Breast epithelium (tissue), 4 donors: ENCODE measurements around the gene LPCAT2. TPM values are rescaled to one million over a fixed set of nuclear protein-coding genes. Genes with fewer than 3 reads are reported as not detected.
A peak's percentile ranks its signal among the peaks of the same experiment; 100 is the strongest.

ENCODE experiments used
- DNase-seq, 2 donors: peaks; one replicate each; pipeline ENCODE4 v3.0.0-alpha.2; 2019; ENCODE audit warnings: low spot score in 2 of 2
- H3K27ac ChIP-seq, 2 donors: fragments of 200-600 bp; sonication (generic) in 1 of 2; one replicate each; pipeline ENCODE4 v1.5.1; 2016 to 2019; ENCODE audit warnings: mild to moderate bottlenecking in 1 of 2
- H3K27me3 ChIP-seq, 2 donors: fragments of 200-600 bp; sonication (generic) in 1 of 2; one replicate each; pipeline versions ENCODE4 v1.5.1 to v1.6.0; 2017 to 2019; ENCODE audit warnings: control low read depth in 1 of 2, mild to moderate bottlenecking in 1 of 2
- H3K36me3 ChIP-seq: fragments of 200-600 bp; one replicate; pipeline ENCODE4 v1.5.1; 2019
- H3K4me1 ChIP-seq, 2 donors: fragments of 200-600 bp; sonication (generic); one replicate each; pipeline ENCODE4 v1.5.1; 2016 to 2019; ENCODE audit warnings: control low read depth in 1 of 2
- H3K4me3 ChIP-seq, 3 donors: fragments of 200-600 bp; sonication (generic); 1 replicate in 2 of 3; 2 replicates in 1 of 3; pipeline ENCODE4 v1.5.1; 2016 to 2019; ENCODE audit warnings: mild to moderate bottlenecking in 3 of 3, moderate library complexity in 2 of 3
- H3K9me3 ChIP-seq, 2 donors: fragments of 200-600 bp; sonication (generic) in 1 of 2; one replicate each; pipeline ENCODE4 v1.5.1; 2016 to 2019; ENCODE audit warnings: control low read depth in 1 of 2
- POLR2A ChIP-seq: fragments of 450-650 bp; IDR thresholded peaks from one replicate; pipeline ENCODE4 v1.6.1; 2016; ENCODE audit warnings: antibody characterized with exemption, mild to moderate bottlenecking, moderate library complexity
- POLR2AphosphoS5 ChIP-seq, 3 donors: sonication (generic); formaldehyde crosslinking; IDR thresholded peaks; one replicate each; pipeline ENCODE4 v1.6.1; 2017; ENCODE audit warnings: antibody characterized with exemption in 3 of 3
- intact Hi-C: fragments of 100-400 bp; cut with DNase I; formaldehyde crosslinking; loops from one replicate; pipeline ENCODE4 v1.15.1; 2023; ENCODE audit warnings: low total_unique reads
- total RNA-seq, 3 donors: library from RNA; depleted of rRNA; stranded (reverse); fragments of >200 nt; gene quantifications; one replicate each; pipeline ENCODE4 v1.1.0, GENCODE V29; 2016
- TF ChIP-seq, protein P1 (sequence below), 3 donors: fragments of 450-650 bp; IDR thresholded peaks; one replicate each; pipeline ENCODE4 v1.5.1; 2016 to 2017; ENCODE audit warnings: antibody characterized with exemption in 3 of 3, mild to moderate bottlenecking in 3 of 3, moderate library complexity in 3 of 3

Gene LPCAT2
- 10 to 100 TPM; 12.3 to 35.9 (median 24.3) TPM for total RNA-seq

- Histone ChIP-seq H3K9me3 (peaks cover 7 to 19% of the 10 kb centered on the region in 2 donors), H3K27ac (peak within 1 kb of the TSS; percentile 80 to 83), H3K4me1 (no peaks in the 10 kb centered on the region), H3K27me3 (no peaks in the 10 kb centered on the region), H3K4me3 (peak within 1 kb of the TSS; percentile 56 to 78 (median 66)), H3K36me3 (no peaks in the 10 kb centered on the region)
- intact Hi-C loops, result no loop called here
- peak in 1 of 2 donors; percentile 69 for DNase-seq
- TF ChIP-seq POLR2A (peak; percentile 52), POLR2AphosphoS5 (IDR thresholded peaks at IDR 0.05) (peak; percentile 12 to 62 (median 54))
- TF ChIP-seq, protein P1, sequence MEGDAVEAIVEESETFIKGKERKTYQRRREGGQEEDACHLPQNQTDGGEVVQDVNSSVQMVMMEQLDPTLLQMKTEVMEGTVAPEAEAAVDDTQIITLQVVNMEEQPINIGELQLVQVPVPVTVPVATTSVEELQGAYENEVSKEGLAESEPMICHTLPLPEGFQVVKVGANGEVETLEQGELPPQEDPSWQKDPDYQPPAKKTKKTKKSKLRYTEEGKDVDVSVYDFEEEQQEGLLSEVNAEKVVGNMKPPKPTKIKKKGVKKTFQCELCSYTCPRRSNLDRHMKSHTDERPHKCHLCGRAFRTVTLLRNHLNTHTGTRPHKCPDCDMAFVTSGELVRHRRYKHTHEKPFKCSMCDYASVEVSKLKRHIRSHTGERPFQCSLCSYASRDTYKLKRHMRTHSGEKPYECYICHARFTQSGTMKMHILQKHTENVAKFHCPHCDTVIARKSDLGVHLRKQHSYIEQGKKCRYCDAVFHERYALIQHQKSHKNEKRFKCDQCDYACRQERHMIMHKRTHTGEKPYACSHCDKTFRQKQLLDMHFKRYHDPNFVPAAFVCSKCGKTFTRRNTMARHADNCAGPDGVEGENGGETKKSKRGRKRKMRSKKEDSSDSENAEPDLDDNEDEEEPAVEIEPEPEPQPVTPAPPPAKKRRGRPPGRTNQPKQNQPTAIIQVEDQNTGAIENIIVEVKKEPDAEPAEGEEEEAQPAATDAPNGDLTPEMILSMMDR (IDR thresholded peaks at IDR 0.05), result no peak
These were observed at the start of gene LPCAT2 for GRCh38 chr16:55508941-55509931. Gene LPCAT2 (plus strand): TSS chr16:55509072. CDS start chr16:55509182, 110 bp downstream.

GRCh38 chr16:55462241-55462640 is 46.6 kb upstream of the LPCAT2 start:
- DNase-seq, result no peak
- intact Hi-C loops, result loop anchor here (5.0 to 10.0 kb wide), 3 partner anchors 243 to 550 kb away; no protein-coding TSS in a partner anchor
- no peak overlapping the region for H3K4me3 ChIP-seq

GRCh38 chr16:55464375-55464774 is 44.5 kb upstream of the LPCAT2 start:
- H3K27me3 ChIP-seq, result no peaks in the 10 kb centered on the region
- H3K4me3 ChIP-seq, result no peak overlapping the region
- H3K27ac ChIP-seq, result no peak overlapping the region
- intact Hi-C loops, result loop anchor here (5.0 to 10.0 kb wide), 3 partner anchors 240 to 548 kb away; no protein-coding TSS in a partner anchor
- no peaks in the 10 kb centered on the region for H3K9me3 ChIP-seq
- H3K4me1 ChIP-seq, result no peaks in the 10 kb centered on the region
- H3K36me3 ChIP-seq, result no peaks in the 10 kb centered on the region
- TF ChIP-seq POLR2AphosphoS5 (IDR thresholded peaks at IDR 0.05) (no peak), POLR2A (no peak)
- TF ChIP-seq, protein P1 (IDR thresholded peaks at IDR 0.05), result no peak
- DNase-seq, result no peak

More at GRCh38 chr16:55462241-55462640, 46.6 kb upstream of the LPCAT2 start:
- H3K4me1 ChIP-seq, result no peaks in the 10 kb centered on the region
- H3K36me3 ChIP-seq, result no peaks in the 10 kb centered on the region
- H3K27ac ChIP-seq, result no peak overlapping the region
- no peaks in the 10 kb centered on the region for H3K27me3 ChIP-seq
- H3K9me3 ChIP-seq, result no peaks in the 10 kb centered on the region
- no peak for TF ChIP-seq POLR2A
- TF ChIP-seq, protein P1 (IDR thresholded peaks at IDR 0.05), result no peak
- TF ChIP-seq POLR2AphosphoS5 (IDR thresholded peaks at IDR 0.05), result no peak

GRCh38 chr16:55465077-55465896 is 43.6 kb upstream of the LPCAT2 start:
- intact Hi-C loops, result loop anchor here (10.0 kb wide), 2 partner anchors 240 to 380 kb away; no protein-coding TSS in a partner anchor
- H3K9me3 ChIP-seq, result no peaks in the 10 kb centered on the region
- H3K36me3 ChIP-seq, result no peaks in the 10 kb centered on the region
- peak; percentile 87 to 92 for DNase-seq
- peak overlapping the region in 1 of 3 donors; percentile 34 for H3K4me3 ChIP-seq
- no peaks in the 10 kb centered on the region for H3K27me3 ChIP-seq
- TF ChIP-seq POLR2AphosphoS5 (IDR thresholded peaks at IDR 0.05) (peak; percentile 67 to 73 (median 70)), POLR2A (no peak)
- TF ChIP-seq, protein P1 (IDR thresholded peaks at IDR 0.05), result peak; percentile 100
- H3K4me1 ChIP-seq, result no peaks in the 10 kb centered on the region
- no peak overlapping the region for H3K27ac ChIP-seq
